KMS-11 (cell line): Measurements from ENCODE around the gene SMOC2.
"Not testable (repeated sequence)": the region's sequence is repeated elsewhere in the genome, so short reads cannot be mapped to it uniquely, and the experiment has no call there.

Experiments
- H2AFZ ChIP-seq: fragments of 200-600 bp; sonication (generic); 2 replicates; pipeline ENCODE4 v1.6.1; 2016; ENCODE audit warnings: antibody characterized with exemption, mixed run types, low read depth
- H3K27ac ChIP-seq: fragments of 200-600 bp; sonication (generic); 2 replicates; pipeline ENCODE4 v1.6.1; 2016; ENCODE audit warnings: mild to moderate bottlenecking, mixed run types
- H3K27me3 ChIP-seq: fragments of 200-600 bp; sonication (generic); 2 replicates; pipeline ENCODE4 v1.6.1; 2017; ENCODE audit warnings: mild to moderate bottlenecking, low read depth, mixed run types, moderate library complexity; ENCODE audit not compliant: insufficient read depth
- H3K36me3 ChIP-seq: fragments of 200-600 bp; sonication (generic); 2 replicates; pipeline ENCODE4 v1.6.1; 2017; ENCODE audit warnings: mild to moderate bottlenecking, mixed run types; ENCODE audit not compliant: insufficient read depth
- H3K4me1 ChIP-seq: fragments of 200-600 bp; sonication (generic); 2 replicates; pipeline ENCODE4 v1.6.1; 2016; ENCODE audit warnings: mild to moderate bottlenecking, low read depth, mixed run types; ENCODE audit not compliant: poor library complexity, severe bottlenecking
- H3K4me2 ChIP-seq: fragments of 200-600 bp; sonication (generic); 2 replicates; pipeline ENCODE4 v1.7.0; 2016; ENCODE audit warnings: mild to moderate bottlenecking, mixed run types
- H3K4me3 ChIP-seq: fragments of 200-600 bp; sonication (generic); IDR thresholded peaks from 2 replicates; pipeline ENCODE4 v1.6.1; 2017; ENCODE audit warnings: low read depth, low read length, mixed read lengths; ENCODE audit not compliant: insufficient read depth
- H3K79me2 ChIP-seq: fragments of 200-600 bp; sonication (generic); 2 replicates; pipeline ENCODE4 v1.6.1; 2016; ENCODE audit warnings: low read depth, mixed run types; ENCODE audit not compliant: insufficient read depth
- H3K9ac ChIP-seq: fragments of 200-600 bp; sonication (generic); 2 replicates; pipeline ENCODE4 v1.6.1; 2016; ENCODE audit warnings: mild to moderate bottlenecking, mixed run types
- H4K20me1 ChIP-seq: fragments of 200-600 bp; sonication (generic); 2 replicates; pipeline ENCODE4 v1.6.1; 2016; ENCODE audit warnings: mild to moderate bottlenecking, mixed run types; ENCODE audit not compliant: insufficient read depth
- TF ChIP-seq, protein P1 (sequence below): fragments of 200-600 bp; sonication (generic); conservative IDR thresholded peaks from 2 replicates; pipeline ENCODE4 v1.6.1; 2017; ENCODE audit warnings: low read depth, mild to moderate bottlenecking, antibody characterized with exemption, low read length, moderate library complexity, mixed read lengths

The SMOC2 gene

DNA sequence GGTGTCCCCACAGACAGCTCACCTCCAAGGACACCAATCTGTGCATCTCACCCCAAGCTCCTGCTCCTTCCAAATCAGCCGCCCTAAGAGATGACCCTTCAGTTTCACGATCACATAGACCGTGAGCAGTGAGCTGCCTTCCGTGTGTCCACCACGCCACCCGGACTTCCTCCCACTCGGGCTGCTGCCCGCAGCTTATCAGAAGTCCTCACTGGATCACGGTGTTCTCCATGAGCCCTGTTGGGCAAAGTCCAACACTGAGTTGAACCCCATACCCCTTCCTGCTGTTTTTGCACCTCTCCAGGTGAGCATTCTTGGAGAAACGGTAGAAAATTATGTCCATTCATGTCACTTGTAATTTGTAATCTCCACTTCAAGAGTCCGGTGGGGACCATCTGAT, 234.4 kb downstream of the SMOC2 start:
- Histone ChIP-seq H3K4me1 (no peaks in the 10 kb centered on the region), H4K20me1 (no peaks in the 10 kb centered on the region), H3K27me3 (no peaks in the 10 kb centered on the region), H3K36me3 (no peaks in the 10 kb centered on the region), H2AFZ (no peak overlapping the region), H3K4me2 (no peak overlapping the region), H3K9ac (no peak overlapping the region), H3K79me2 (no peaks in the 10 kb centered on the region), H3K4me3 (no peak overlapping the region), H3K27ac (no peak overlapping the region)
- TF ChIP-seq, protein P1, sequence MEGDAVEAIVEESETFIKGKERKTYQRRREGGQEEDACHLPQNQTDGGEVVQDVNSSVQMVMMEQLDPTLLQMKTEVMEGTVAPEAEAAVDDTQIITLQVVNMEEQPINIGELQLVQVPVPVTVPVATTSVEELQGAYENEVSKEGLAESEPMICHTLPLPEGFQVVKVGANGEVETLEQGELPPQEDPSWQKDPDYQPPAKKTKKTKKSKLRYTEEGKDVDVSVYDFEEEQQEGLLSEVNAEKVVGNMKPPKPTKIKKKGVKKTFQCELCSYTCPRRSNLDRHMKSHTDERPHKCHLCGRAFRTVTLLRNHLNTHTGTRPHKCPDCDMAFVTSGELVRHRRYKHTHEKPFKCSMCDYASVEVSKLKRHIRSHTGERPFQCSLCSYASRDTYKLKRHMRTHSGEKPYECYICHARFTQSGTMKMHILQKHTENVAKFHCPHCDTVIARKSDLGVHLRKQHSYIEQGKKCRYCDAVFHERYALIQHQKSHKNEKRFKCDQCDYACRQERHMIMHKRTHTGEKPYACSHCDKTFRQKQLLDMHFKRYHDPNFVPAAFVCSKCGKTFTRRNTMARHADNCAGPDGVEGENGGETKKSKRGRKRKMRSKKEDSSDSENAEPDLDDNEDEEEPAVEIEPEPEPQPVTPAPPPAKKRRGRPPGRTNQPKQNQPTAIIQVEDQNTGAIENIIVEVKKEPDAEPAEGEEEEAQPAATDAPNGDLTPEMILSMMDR: no peak

DNA sequence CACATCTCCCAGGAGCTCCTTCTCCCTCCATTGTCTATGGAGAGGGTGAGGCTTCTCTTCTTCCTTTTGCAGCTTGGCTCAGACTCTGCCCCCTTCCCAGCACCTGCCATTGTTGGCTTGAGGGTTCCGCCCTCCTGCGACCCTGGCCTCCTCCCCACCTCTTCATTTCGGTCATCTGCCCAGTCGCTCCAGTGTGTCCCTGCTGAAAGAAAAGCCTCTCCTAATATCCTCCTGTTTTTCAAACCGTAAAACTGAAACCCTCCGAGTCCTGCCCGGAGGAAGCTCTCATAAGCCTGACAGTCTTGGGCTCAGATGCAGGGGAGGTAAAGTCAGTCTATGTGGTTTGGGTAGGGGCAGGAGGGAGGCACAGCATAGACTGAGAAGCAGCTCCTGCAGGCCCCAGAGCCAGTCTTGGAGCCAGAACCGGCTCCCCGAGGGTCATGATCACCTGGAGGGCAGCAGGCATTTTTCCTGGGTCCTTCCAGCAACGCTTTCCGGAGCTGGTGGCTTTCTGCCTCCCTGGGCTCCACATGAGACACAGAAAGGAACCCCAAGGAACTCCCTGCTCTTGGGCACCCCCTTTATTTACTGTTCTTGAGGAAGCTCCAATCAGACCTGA, 235.1 kb downstream of the SMOC2 start:
- no peak overlapping the region for H3K4me3 ChIP-seq
- H4K20me1 ChIP-seq: no peaks in the 10 kb centered on the region
- no peaks in the 10 kb centered on the region for H3K36me3 ChIP-seq
- TF ChIP-seq, protein P1: no peak
- H3K4me2 ChIP-seq: no peak overlapping the region
- no peak overlapping the region for H2AFZ ChIP-seq
- no peaks in the 10 kb centered on the region for H3K27me3 ChIP-seq
- no peaks in the 10 kb centered on the region for H3K4me1 ChIP-seq
- no peak overlapping the region for H3K9ac ChIP-seq
- no peaks in the 10 kb centered on the region for H3K79me2 ChIP-seq
- H3K27ac ChIP-seq: no peak overlapping the region

DNA sequence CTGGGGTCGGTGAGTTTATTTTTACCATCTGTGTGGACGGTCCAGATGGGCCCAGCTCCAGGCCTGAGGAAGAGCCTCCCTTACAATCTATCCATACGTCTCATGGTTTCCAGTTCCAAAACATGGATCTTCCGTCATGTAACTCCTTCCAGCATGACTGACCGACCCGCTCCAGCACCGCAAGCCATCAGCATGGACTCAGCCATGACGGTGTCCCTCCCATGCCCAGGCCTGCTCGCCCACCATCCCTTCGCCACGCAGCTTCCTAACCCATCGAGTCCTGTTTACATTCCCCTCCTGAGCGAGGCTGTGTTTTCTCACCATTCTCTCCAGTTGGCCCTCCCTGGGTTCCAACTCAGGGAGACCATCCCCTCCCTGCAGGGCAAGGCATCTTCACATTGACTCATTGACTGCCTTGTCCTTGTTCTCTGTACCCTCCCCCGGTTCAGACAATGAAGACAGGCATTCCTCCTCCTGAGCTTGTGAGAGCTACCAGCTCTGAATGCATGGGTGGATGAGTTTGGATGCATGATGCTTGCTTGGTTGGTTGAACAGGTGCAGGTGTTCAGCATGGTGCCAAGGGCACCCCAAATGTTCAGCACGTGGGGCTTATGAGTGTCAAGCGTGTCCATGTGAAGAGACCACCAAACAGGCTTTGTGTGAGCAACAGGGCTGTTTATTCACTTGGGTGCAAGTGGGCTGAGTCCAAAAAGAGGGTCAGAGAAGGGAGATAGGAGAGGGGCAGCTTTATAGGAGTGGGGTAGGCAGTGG, 235.8 kb downstream of the SMOC2 start:
- Histone ChIP-seq H2AFZ (no peak overlapping the region), H3K27ac (no peak overlapping the region), H3K4me1 (no peaks in the 10 kb centered on the region), H3K36me3 (no peaks in the 10 kb centered on the region), H3K4me2 (no peak overlapping the region), H3K4me3 (no peak overlapping the region), H3K27me3 (no peaks in the 10 kb centered on the region), H4K20me1 (no peaks in the 10 kb centered on the region), H3K9ac (no peak overlapping the region), H3K79me2 (no peaks in the 10 kb centered on the region)
- TF ChIP-seq, protein P1: no peak

DNA sequence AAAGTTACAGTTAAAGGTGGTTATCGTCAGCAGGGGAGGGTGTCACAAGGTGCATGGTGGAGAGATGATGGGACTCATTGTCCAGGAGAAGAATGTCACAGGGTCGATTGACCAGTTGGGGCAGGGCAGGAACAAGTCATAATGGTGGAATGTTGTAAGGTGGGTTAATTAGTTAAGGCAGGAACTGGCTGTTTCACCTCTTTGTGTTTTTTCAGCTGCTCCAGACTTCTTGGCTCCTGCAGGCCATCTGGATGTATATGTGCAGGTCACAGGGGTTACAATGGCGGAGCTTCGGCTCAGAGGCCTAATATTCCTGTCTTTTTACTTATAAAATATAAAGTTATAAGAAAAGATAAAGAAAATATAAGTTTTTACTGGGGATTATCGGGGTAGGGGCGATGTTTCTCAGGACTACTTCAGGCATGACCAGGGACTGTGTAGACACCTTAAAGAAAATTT, 236.4 kb downstream of the SMOC2 start:
- H3K4me2 ChIP-seq, H4K20me1 ChIP-seq, H3K4me3 ChIP-seq, H3K36me3 ChIP-seq, H3K27me3 ChIP-seq, H3K9ac ChIP-seq, H2AFZ ChIP-seq, H3K79me2 ChIP-seq, H3K27ac ChIP-seq, H3K4me1 ChIP-seq: not testable (repeated sequence)

DNA sequence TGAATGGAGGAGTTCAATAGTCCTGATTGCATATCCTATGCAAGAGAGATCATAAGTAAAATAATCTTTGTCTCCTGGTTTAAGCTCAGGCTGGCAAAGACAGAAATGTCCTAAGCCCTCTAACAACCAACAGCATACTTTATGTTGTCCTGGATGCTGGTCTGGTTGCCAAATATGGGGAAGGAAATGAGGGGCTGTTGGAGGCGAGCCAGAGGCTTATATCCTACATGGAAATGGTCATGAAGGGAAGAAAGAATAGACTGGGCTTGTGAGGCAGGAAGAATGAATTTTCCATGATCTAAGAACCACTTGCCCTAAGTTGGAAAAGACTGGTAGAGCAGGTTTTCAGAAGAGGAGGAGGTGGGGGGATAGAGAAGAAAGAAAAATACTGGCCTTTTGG, 237.1 kb downstream of the SMOC2 start:
- H4K20me1 ChIP-seq: no peaks in the 10 kb centered on the region
- H3K4me1 ChIP-seq: no peaks in the 10 kb centered on the region
- H2AFZ ChIP-seq: no peak overlapping the region
- H3K4me2 ChIP-seq: no peak overlapping the region
- H3K79me2 ChIP-seq: no peaks in the 10 kb centered on the region
- no peaks in the 10 kb centered on the region for H3K27me3 ChIP-seq
- H3K9ac ChIP-seq: no peak overlapping the region
- H3K36me3 ChIP-seq: no peaks in the 10 kb centered on the region
- H3K4me3 ChIP-seq: no peak overlapping the region
- H3K27ac ChIP-seq: no peak overlapping the region
- TF ChIP-seq, protein P1: no peak
